HepG2 (cell line): ENCODE results near the gene NRG4.

ENCODE experiments used
- ATF3 ChIP-seq: sonication (generic); formaldehyde crosslinking; IDR thresholded peaks from 2 replicates; pipeline ENCODE4 v1.4.0; 2020; ENCODE audit warnings: missing genetic modification reagents
- CBX5 ChIP-seq: sonication (generic); formaldehyde crosslinking; IDR thresholded peaks from 2 replicates; pipeline ENCODE4 v1.4.0; 2020; ENCODE audit warnings: missing genetic modification reagents, borderline replicate concordance
- EZH2 ChIP-seq: conservative IDR thresholded peaks from 2 replicates; pipeline ENCODE4 v1.6.1; 2012; ENCODE audit warnings: mild to moderate bottlenecking, low read depth, low read length, moderate library complexity
- FOXK2 ChIP-seq: fragments of 450-650 bp; IDR thresholded peaks from 2 replicates; pipeline ENCODE4 v1.6.1; 2016
- HDAC2 ChIP-seq: sonication (generic); formaldehyde crosslinking; IDR thresholded peaks from 2 replicates; pipeline ENCODE4 v1.4.0; 2020; ENCODE audit warnings: missing genetic modification reagents
- MYC ChIP-seq: sonication (generic); formaldehyde crosslinking; IDR thresholded peaks from 2 replicates; pipeline ENCODE4 v1.9.0; 2021; ENCODE audit warnings: missing genetic modification reagents, borderline replicate concordance
- POLR2AphosphoS5 ChIP-seq: IDR thresholded peaks from 2 replicates; pipeline ENCODE4 v1.6.1; 2012; ENCODE audit warnings: low read depth, low read length
- RAD21 ChIP-seq: fragments of 450-650 bp; formaldehyde crosslinking; IDR thresholded peaks from 2 replicates; pipeline ENCODE4 v1.5.0; 2020; ENCODE audit warnings: mild to moderate bottlenecking
- REXO4 ChIP-seq: sonication (generic); formaldehyde crosslinking; IDR thresholded peaks from 2 replicates; pipeline ENCODE4 v1.8.0; 2022; ENCODE audit warnings: missing genetic modification reagents, mild to moderate bottlenecking, borderline replicate concordance
- STAT5B ChIP-seq: sonication (generic); formaldehyde crosslinking; IDR thresholded peaks from 2 replicates; pipeline ENCODE4 v1.4.0; 2020; ENCODE audit warnings: missing genetic modification reagents
- SUZ12 ChIP-seq: fragments of 150-350 bp; IDR thresholded peaks from 2 replicates; pipeline ENCODE4 v1.6.1; 2014; ENCODE audit warnings: low read depth, low read length
- TCF7 ChIP-seq: sonication (generic); IDR thresholded peaks from 2 replicates; pipeline ENCODE4 v1.6.1; 2016; ENCODE audit warnings: antibody characterized with exemption, low read depth
- TF ChIP-seq, protein P1 (sequence below): sonication (generic); formaldehyde crosslinking; IDR thresholded peaks from 2 replicates; pipeline ENCODE4 v1.5.0; 2020; ENCODE audit warnings: mild to moderate bottlenecking, missing genetic modification reagents, moderate library complexity
- TF ChIP-seq, protein P2 (sequence below): sonication (generic); formaldehyde crosslinking; IDR thresholded peaks from 2 replicates; pipeline ENCODE4 v1.4.0; 2020; ENCODE audit warnings: mild to moderate bottlenecking, low read depth, missing genetic modification reagents

- no peak for TF ChIP-seq FOXK2
- no peak for TF ChIP-seq MYC (CRISPR knock-in tag)
- no peak for TF ChIP-seq RAD21
- no peak for TF ChIP-seq POLR2AphosphoS5
- no peak for TF ChIP-seq TCF7
- TF ChIP-seq EZH2, result no peak
- TF ChIP-seq, protein P1, sequence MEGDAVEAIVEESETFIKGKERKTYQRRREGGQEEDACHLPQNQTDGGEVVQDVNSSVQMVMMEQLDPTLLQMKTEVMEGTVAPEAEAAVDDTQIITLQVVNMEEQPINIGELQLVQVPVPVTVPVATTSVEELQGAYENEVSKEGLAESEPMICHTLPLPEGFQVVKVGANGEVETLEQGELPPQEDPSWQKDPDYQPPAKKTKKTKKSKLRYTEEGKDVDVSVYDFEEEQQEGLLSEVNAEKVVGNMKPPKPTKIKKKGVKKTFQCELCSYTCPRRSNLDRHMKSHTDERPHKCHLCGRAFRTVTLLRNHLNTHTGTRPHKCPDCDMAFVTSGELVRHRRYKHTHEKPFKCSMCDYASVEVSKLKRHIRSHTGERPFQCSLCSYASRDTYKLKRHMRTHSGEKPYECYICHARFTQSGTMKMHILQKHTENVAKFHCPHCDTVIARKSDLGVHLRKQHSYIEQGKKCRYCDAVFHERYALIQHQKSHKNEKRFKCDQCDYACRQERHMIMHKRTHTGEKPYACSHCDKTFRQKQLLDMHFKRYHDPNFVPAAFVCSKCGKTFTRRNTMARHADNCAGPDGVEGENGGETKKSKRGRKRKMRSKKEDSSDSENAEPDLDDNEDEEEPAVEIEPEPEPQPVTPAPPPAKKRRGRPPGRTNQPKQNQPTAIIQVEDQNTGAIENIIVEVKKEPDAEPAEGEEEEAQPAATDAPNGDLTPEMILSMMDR (CRISPR knock-in tag), result no peak
- no peak for TF ChIP-seq SUZ12
- TF ChIP-seq ATF3, result no peak
- TF ChIP-seq HDAC2 (CRISPR knock-in tag), result no peak
- TF ChIP-seq CBX5 (CRISPR knock-in tag), result no peak
- TF ChIP-seq REXO4 (CRISPR knock-in tag), result no peak
- TF ChIP-seq, protein P2, sequence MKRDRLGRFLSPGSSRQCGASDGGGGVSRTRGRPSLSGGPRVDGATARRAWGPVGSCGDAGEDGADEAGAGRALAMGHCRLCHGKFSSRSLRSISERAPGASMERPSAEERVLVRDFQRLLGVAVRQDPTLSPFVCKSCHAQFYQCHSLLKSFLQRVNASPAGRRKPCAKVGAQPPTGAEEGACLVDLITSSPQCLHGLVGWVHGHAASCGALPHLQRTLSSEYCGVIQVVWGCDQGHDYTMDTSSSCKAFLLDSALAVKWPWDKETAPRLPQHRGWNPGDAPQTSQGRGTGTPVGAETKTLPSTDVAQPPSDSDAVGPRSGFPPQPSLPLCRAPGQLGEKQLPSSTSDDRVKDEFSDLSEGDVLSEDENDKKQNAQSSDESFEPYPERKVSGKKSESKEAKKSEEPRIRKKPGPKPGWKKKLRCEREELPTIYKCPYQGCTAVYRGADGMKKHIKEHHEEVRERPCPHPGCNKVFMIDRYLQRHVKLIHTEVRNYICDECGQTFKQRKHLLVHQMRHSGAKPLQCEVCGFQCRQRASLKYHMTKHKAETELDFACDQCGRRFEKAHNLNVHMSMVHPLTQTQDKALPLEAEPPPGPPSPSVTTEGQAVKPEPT (CRISPR knock-in tag), result no peak
- no peak for TF ChIP-seq STAT5B
Measured at GRCh38 chr15:75926931-75927330, 85.3 kb downstream of the NRG4 start.
